HepG2 (cell line): ENCODE measurements around the gene BCAS3. TPM values are rescaled to one million over a fixed set of nuclear protein-coding genes. Genes with fewer than 3 reads are reported as not detected.

Experiments used
- ATAC-seq: fragments of 200-7000 bp; cut with Tn5 transposase; 3 replicates; pipeline ENCODE4 v1.9.1; 2020; ENCODE audit warnings: mild to moderate bottlenecking, moderate library complexity
- BruUV-seq: library from RNA; stranded (reverse); fragments of 400-500 nt; replicated peaks from 2 replicates; lab custom pipeline; 2021; lab: Mats Ljungman, UMichigan
- CTCF ChIA-PET: fragments of 300-600 bp; formaldehyde crosslinking; extraction: SDS; loops from one replicate; lab custom pipeline; 2021; ENCODE audit warnings: low total read pairs, inconsistent platforms, low intra/inter-chr PET ratio; lab: Yijun Ruan, JAX
- POLR2A ChIA-PET: fragments of 350-600 bp; sonication (Branson Sonifier 250); formaldehyde crosslinking; loops from one replicate; lab custom pipeline; 2020; ENCODE audit warnings: antibody characterized with exemption, inconsistent platforms; lab: Yijun Ruan, JAX
- DNase-seq: peaks from one replicate; pipeline ENCODE4 v3.0.0-alpha.2; 2015; ENCODE audit warnings: low spot score
- FAIRE-seq: peaks from 3 replicates; lab custom pipeline; 2011; peaks lifted over from hg19 to GRCh38; lab: Jason Lieb, UNC
- H2AFZ ChIP-seq: one replicate; pipeline ENCODE4 v1.6.1; 2011; ENCODE audit warnings: low read length, inconsistent platforms
- H3K27ac ChIP-seq: fragments of 300-600 bp; 3 replicates; pipeline ENCODE4 v1.8.0; 2011; ENCODE audit warnings: mixed run types, mild to moderate bottlenecking, mixed read lengths, low read length, inconsistent platforms; ENCODE audit not compliant: insufficient read depth; ENCODE audit errors: extremely low read length
- H3K27me3 ChIP-seq, 2 experiments: fragments of 200-600 bp in 1 of 2; 2 replicates in 1 of 2; 3 replicates in 1 of 2; pipeline versions ENCODE4 v1.6.0 to v1.8.0; 2011; ENCODE audit warnings: low read length in 2 of 2, mild to moderate bottlenecking in 2 of 2, moderate library complexity in 2 of 2, inconsistent platforms in 1 of 2; ENCODE audit not compliant: insufficient read depth in 2 of 2, control insufficient read depth in 1 of 2
- H3K36me3 ChIP-seq, 2 experiments: fragments of 200-600 bp in 1 of 2; replicated peaks in 1 of 2; 2 replicates in 1 of 2; 3 replicates in 1 of 2; pipeline versions ENCODE4 v1.5.1 to v1.8.0; 2011; ENCODE audit warnings: low read length in 2 of 2, inconsistent platforms in 1 of 2; ENCODE audit not compliant: insufficient read depth in 2 of 2, control insufficient read depth in 1 of 2
- H3K4me1 ChIP-seq: 2 replicates; pipeline ENCODE4 v1.5.1; 2012; ENCODE audit warnings: low read length, inconsistent platforms; ENCODE audit not compliant: insufficient read depth
- H3K4me2 ChIP-seq: 2 replicates; pipeline ENCODE4 v1.6.0; 2011; ENCODE audit warnings: low read depth, low read length, inconsistent platforms
- H3K4me3 ChIP-seq, 3 experiments: fragments of 200-600 bp in 1 of 3; sonication (generic), shearing (Covaris generic) in 1 of 3; replicated peaks in 1 of 3; 2 replicates each; pipeline ENCODE4 v1.5.1; 2011 to 2016; ENCODE audit warnings: low read length in 3 of 3, inconsistent platforms in 2 of 3, low read depth in 2 of 3, mild to moderate bottlenecking in 2 of 3, control low read depth in 1 of 3, mixed read lengths in 1 of 3; ENCODE audit not compliant: insufficient read depth in 1 of 3
- H3K79me2 ChIP-seq: one replicate; pipeline ENCODE4 v1.6.1; 2011; ENCODE audit warnings: low read length, inconsistent platforms; ENCODE audit not compliant: insufficient read depth
- H3K9ac ChIP-seq: 2 replicates; pipeline ENCODE4 v1.6.0; 2011; ENCODE audit warnings: mild to moderate bottlenecking, low read depth, low read length, inconsistent platforms; ENCODE audit not compliant: insufficient read depth
- H3K9me3 ChIP-seq: 2 replicates; pipeline ENCODE4 v1.5.1; 2012; ENCODE audit warnings: mild to moderate bottlenecking, low read length
- H4K20me1 ChIP-seq: 2 replicates; pipeline ENCODE4 v1.6.0; 2011; ENCODE audit warnings: inconsistent platforms, mild to moderate bottlenecking, low read length, moderate library complexity; ENCODE audit not compliant: insufficient read depth
- IKZF4 ChIP-seq: sonication (generic); formaldehyde crosslinking; IDR thresholded peaks from 2 replicates; pipeline ENCODE4 v1.5.1; 2020; ENCODE audit warnings: borderline replicate concordance, mild to moderate bottlenecking, low read depth, missing genetic modification reagents; ENCODE audit errors: not compliant biosample characterization
- PHF8 ChIP-seq: sonication (generic); formaldehyde crosslinking; IDR thresholded peaks from 2 replicates; pipeline ENCODE4 v1.5.0; 2020; ENCODE audit warnings: missing genetic modification reagents
- THAP11 ChIP-seq: IDR thresholded peaks from 2 replicates; pipeline ENCODE4 v1.6.1; 2016; ENCODE audit warnings: missing biosample characterization, missing genetic modification reagents
- ZNF136 ChIP-seq: sonication (generic); formaldehyde crosslinking; IDR thresholded peaks from 2 replicates; pipeline ENCODE4 v1.8.1; 2022; ENCODE audit warnings: low read depth, mild to moderate bottlenecking, moderate library complexity, missing genetic modification reagents
- ZNF256 ChIP-seq: sonication (generic); formaldehyde crosslinking; conservative IDR thresholded peaks from 2 replicates; pipeline ENCODE4 v1.4.0; 2020; ENCODE audit warnings: missing genetic modification reagents
- ZNF432 ChIP-seq: sonication (generic); formaldehyde crosslinking; IDR thresholded peaks from 2 replicates; pipeline ENCODE4 v1.5.0; 2020; ENCODE audit warnings: missing genetic modification reagents, mild to moderate bottlenecking, borderline replicate concordance
- ZNF724P ChIP-seq: sonication (generic); formaldehyde crosslinking; IDR thresholded peaks from 2 replicates; pipeline ENCODE4 v1.8.0; 2022; ENCODE audit warnings: missing genetic modification reagents, borderline replicate concordance
- whole genome bisulfite sequencing: methylation state at CpG from one replicate; pipeline ENCODE4 v1.1.6; 2017; ENCODE audit warnings: low lambda C conversion rate; 5-methylcytosine and 5-hydroxymethylcytosine counted together
- in situ Hi-C: cut with HindIII; loops from 2 replicates; pipeline ENCODE4 v1.10.0; 2017; ENCODE audit warnings: low pct_unique_long_range_greater_than_20kb; ENCODE audit not compliant: extremely low pct_ligation_motif_present
- intact Hi-C: fragments of 100-400 bp; cut with micrococcal nuclease; formaldehyde crosslinking; loops from one replicate; pipeline ENCODE4 v1.10.0; 2022; ENCODE audit not compliant: unreplicated experiment
- polyA plus RNA-seq, 8 experiments: library from polyadenylated mRNA; depleted of rRNA in 3 of 8; stranded (reverse) in 7 of 8; unstranded in 1 of 8; fragments of >200 nt; fragmentation: Illumina TruSeq in 4 of 8; extraction: Trizol in 4 of 8; gene quantifications; 2 replicates each; pipeline versions ENCODE4 v1.2.1 to v1.2.3, GENCODE V29; 2011 to 2016; ENCODE audit warnings: low read depth in 4 of 8, missing spikeins in 1 of 8, mixed read lengths in 1 of 8; ENCODE audit not compliant: insufficient read depth in 1 of 8
- total RNA-seq, 5 experiments: library from RNA; depleted of rRNA; stranded (reverse); fragments of >200 nt; fragmentation: Illumina TruSeq; extraction: Trizol; gene quantifications; 2 replicates each; pipeline ENCODE4 v1.2.3, GENCODE V29; 2016; ENCODE audit warnings: low read depth in 1 of 5
- TF ChIP-seq, protein P1 (sequence below): sonication (generic); formaldehyde crosslinking; IDR thresholded peaks from 2 replicates; pipeline ENCODE4 v1.8.0; 2023; ENCODE audit warnings: mild to moderate bottlenecking, missing genetic modification reagents

Gene BCAS3
- total and polyA plus RNA-seq, 2 of the 13 experiments (the other 11 are each of a cell fraction or from before 2014, with no cell fraction given): 10.7 to 11.2 TPM

DNA sequence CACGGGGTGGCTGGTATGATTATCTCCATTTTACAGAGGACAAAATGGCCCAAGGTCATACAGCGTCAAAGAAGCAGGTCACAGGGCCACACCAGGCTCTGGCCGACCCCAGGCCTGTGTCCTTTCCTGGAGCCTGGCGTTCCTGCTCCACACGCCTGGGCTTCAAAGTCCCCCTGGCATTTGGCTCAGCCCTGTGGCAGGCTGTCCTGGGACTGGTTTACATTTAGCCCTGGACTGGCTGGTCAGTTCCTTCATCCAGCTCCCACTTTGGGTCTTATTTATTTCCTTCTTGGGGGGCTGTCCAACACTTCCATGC lies 737.2 kb downstream of the BCAS3 start (continued):
- TF ChIP-seq ZNF724P (CRISPR knock-in tag): 0 out of 2 replicates have a peak, but pooled peaks have one; percentile 34
- no peak for TF ChIP-seq ZNF432 (CRISPR knock-in tag)
- no peak for TF ChIP-seq ZNF136 (CRISPR knock-in tag)
- no peak for TF ChIP-seq ZNF256
- 0 out of 2 replicates have a peak, but pooled peaks have one; percentile 10 for TF ChIP-seq PHF8 (CRISPR knock-in tag)
- TF ChIP-seq IKZF4 (CRISPR knock-in tag): peak; percentile 17

DNA sequence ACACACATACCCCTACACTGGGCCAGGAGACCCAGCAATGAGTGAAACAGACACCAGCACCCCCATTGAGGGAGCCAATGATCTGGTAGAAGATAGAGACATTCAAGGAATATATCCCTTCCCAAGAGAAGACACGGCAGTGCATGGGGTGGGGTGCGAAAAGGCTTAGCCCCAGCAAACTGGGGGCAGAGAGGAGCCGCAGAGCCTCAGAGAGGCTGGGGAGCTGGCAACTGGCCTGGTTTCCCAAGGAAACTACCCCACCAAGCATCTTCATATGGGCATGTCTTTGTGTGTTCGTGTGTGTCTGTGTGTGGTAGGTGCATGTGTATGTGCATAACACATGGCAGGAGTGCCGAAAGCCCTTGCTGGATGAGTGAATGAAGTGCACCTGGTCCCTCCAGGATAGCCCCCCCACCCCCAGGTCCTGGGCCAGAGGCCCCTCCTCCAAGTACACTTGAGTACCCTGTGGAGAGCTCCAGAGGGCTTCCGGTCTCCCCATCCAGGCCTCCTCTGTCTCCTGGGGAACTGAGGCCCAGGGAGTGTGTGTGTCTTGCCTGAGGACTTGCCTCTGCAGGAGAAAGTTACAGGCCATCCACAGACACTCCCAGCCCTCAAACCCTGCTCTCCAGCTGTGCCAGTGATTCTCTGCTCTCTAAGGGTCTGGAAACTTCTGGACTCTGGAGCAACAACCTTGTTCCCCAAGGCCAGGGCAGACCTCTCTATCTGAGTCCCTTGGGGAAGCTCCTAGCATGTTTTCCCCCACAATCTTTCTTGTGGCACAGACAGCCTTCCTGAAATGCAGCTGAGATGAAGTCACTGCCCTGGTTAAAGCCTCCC lies 737.9 kb downstream of the BCAS3 start:
- no peak for TF ChIP-seq THAP11 (CRISPR knock-in tag)
- TF ChIP-seq, protein P1, sequence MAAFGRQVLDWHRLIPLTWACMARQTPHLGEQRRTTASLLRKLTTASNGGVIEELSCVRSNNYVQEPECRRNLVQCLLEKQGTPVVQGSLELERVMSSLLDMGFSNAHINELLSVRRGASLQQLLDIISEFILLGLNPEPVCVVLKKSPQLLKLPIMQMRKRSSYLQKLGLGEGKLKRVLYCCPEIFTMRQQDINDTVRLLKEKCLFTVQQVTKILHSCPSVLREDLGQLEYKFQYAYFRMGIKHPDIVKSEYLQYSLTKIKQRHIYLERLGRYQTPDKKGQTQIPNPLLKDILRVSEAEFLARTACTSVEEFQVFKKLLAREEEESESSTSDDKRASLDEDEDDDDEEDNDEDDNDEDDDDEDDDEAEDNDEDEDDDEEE: 0 out of 2 replicates have a peak, but pooled peaks have one; percentile 1
- POLR2A ChIA-PET: no interaction called here

More for the DNA sequence above, 737.9 kb downstream of the BCAS3 start:
- H3K9me3 ChIP-seq: no peaks in the 10 kb centered on the region
- BruUV-seq: no TSS peak
- H3K36me3 ChIP-seq: no peaks in the 10 kb centered on the region
- H3K27ac ChIP-seq: no peak overlapping the region
- no peak overlapping the region for H2AFZ ChIP-seq
- no peak for DNase-seq
- peaks cover 60% of the 10 kb centered on the region for H3K4me1 ChIP-seq
- no peaks in the 10 kb centered on the region for H3K79me2 ChIP-seq
- H3K4me3 ChIP-seq: no peak overlapping the region
- no peak for ATAC-seq
- no peak overlapping the region for H3K9ac ChIP-seq
- 89% methylated on average over 5 of the region's 6 CpGs for WGBS
- no peaks in the 10 kb centered on the region for H4K20me1 ChIP-seq
- H3K4me2 ChIP-seq: no peak overlapping the region
- intact Hi-C loops: no loop called here
- in situ Hi-C loops: loop anchor here (5.0 to 10.0 kb wide), 2 partner anchors 77 to 419 kb away; no protein-coding TSS in a partner anchor
- no peaks in the 10 kb centered on the region for H3K27me3 ChIP-seq
- peak; percentile 4 for FAIRE-seq
- CTCF ChIA-PET: interaction anchor here (3.2 kb wide), 1 partner anchor 135 kb away, joined by 41 read pairs; no protein-coding TSS in a partner anchor
